Body of pancreas (tissue), 4 donors: ENCODE data around the gene SAPCD2. TPM values are rescaled to one million over a fixed set of nuclear protein-coding genes. Genes with fewer than 3 reads are reported as not detected.

Experiments
- ATAC-seq: fragments of 150-250 bp; one replicate; pipeline ENCODE4 v1.9.1; 2016
- DNase-seq, 4 donors: peaks; one replicate each; pipeline ENCODE4 v3.0.0-alpha.2; 2019
- H3K27ac ChIP-seq, 4 donors: fragments of 200-600 bp; sonication (generic); 1 replicate in 3 of 4; 2 replicates in 1 of 4; pipeline versions ENCODE4 v1.5.1 to v1.6.1; 2016 to 2019; ENCODE audit warnings: mild to moderate bottlenecking in 1 of 4, mixed read lengths in 1 of 4, moderate library complexity in 1 of 4
- H3K27me3 ChIP-seq, 2 donors: fragments of 200-600 bp; sonication (generic); one replicate each; pipeline ENCODE4 v1.6.0; 2016; ENCODE audit warnings: mild to moderate bottlenecking in 1 of 2
- H3K36me3 ChIP-seq, 2 donors: fragments of 200-600 bp; sonication (generic); replicated peaks in 1 of 2; 2 replicates each; pipeline ENCODE4 v1.5.1; 2016; ENCODE audit warnings: low read depth in 2 of 2; ENCODE audit not compliant: insufficient read depth in 1 of 2
- H3K4me1 ChIP-seq: fragments of 200-600 bp; sonication (generic); one replicate; pipeline ENCODE4 v1.6.0; 2016
- H3K4me3 ChIP-seq, 2 donors: fragments of 200-600 bp; sonication (generic); 1 replicate in 1 of 2; 2 replicates in 1 of 2; pipeline ENCODE4 v1.5.1; 2016 to 2019
- H3K9me3 ChIP-seq, 3 donors: fragments of 200-600 bp; sonication (generic); 1 replicate in 2 of 3; 2 replicates in 1 of 3; pipeline ENCODE4 v1.5.1; 2016
- CTCF ChIP-seq, 7 experiments: fragments of 450-650 bp in 4 of 7; fragments of 200-600 bp in 3 of 7; sonication (generic) in 3 of 7; IDR thresholded peaks; one replicate each; pipeline ENCODE4 v1.5.1; 2016 to 2019; ENCODE audit warnings: antibody characterized with exemption in 7 of 7
- POLR2A ChIP-seq, 3 donors: fragments of 450-650 bp; IDR thresholded peaks; one replicate each; pipeline ENCODE4 v1.6.1; 2016; ENCODE audit warnings: antibody characterized with exemption in 3 of 3, mild to moderate bottlenecking in 2 of 3
- WGBS, 2 donors: methylation state at CpG; one replicate each; pipeline ENCODE4 v1.1.5; 2017; 5-methylcytosine and 5-hydroxymethylcytosine counted together
- intact Hi-C: fragments of 100-400 bp; cut with DNase I; formaldehyde crosslinking; loops from one replicate; pipeline ENCODE4 v1.15.1; 2023
- total RNA-seq, 2 donors: library from RNA; depleted of rRNA; stranded (reverse); fragments of >200 nt; gene quantifications; one replicate each; pipeline ENCODE4 v1.1.0, GENCODE V29; 2016

Gene SAPCD2
- total RNA-seq, 2 donors from 2014 or later, result 0.66 to 0.78 TPM

- H3K4me3 ChIP-seq, result no peak overlapping the region
- no peaks in the 10 kb centered on the region for H3K27me3 ChIP-seq
- no peak for DNase-seq
- peak overlapping the region in 2 of 4 donors; percentile 38 to 62 for H3K27ac ChIP-seq
- peaks cover 22% of the 10 kb centered on the region for H3K4me1 ChIP-seq
- no peaks in the 10 kb centered on the region for H3K36me3 ChIP-seq
- no peak for ATAC-seq
- intact Hi-C loops, result no loop called here
- H3K9me3 ChIP-seq, result no peaks in the 10 kb centered on the region
- TF ChIP-seq POLR2A (IDR thresholded peaks at IDR 0.05) (no peak), CTCF (IDR thresholded peaks at IDR 0.05) (no peak)
- WGBS, 2 donors, result 62 to 85% methylated on average over 10 to 15 of the region's 15 CpGs
Observed at GRCh38 chr9:137076636-137077009, 6.3 kb upstream of the SAPCD2 start.

GRCh38 chr9:137075275-137075775 lies 5.0 kb upstream of the SAPCD2 start:
- no peak for DNase-seq
- no peaks in the 10 kb centered on the region for H3K27me3 ChIP-seq
- intact Hi-C loops, result no loop called here
- no peaks in the 10 kb centered on the region for H3K36me3 ChIP-seq
- peaks cover 34% of the 10 kb centered on the region for H3K4me1 ChIP-seq
- H3K27ac ChIP-seq, result no peak overlapping the region
- no peak for ATAC-seq
- no peak overlapping the region for H3K4me3 ChIP-seq
- TF ChIP-seq POLR2A (IDR thresholded peaks at IDR 0.05) (no peak), CTCF (IDR thresholded peaks at IDR 0.05) (no peak)
- WGBS, 2 donors, result 80 to 84% methylated on average over 11 to 12 of the region's 12 CpGs
- H3K9me3 ChIP-seq, result no peaks in the 10 kb centered on the region

GRCh38 chr9:137074657-137075274 lies 4.4 kb upstream of the SAPCD2 start:
- TF ChIP-seq CTCF (IDR thresholded peaks at IDR 0.05) (no peak), POLR2A (IDR thresholded peaks at IDR 0.05) (no peak)
- no peak overlapping the region for H3K4me3 ChIP-seq
- peaks cover 40% of the 10 kb centered on the region for H3K4me1 ChIP-seq
- 80 to 87% methylated on average over 8 to 12 of the region's 12 CpGs for WGBS, 2 donors
- no peaks in the 10 kb centered on the region for H3K27me3 ChIP-seq
- no peaks in the 10 kb centered on the region for H3K36me3 ChIP-seq
- H3K27ac ChIP-seq, result no peak overlapping the region
- H3K9me3 ChIP-seq, result no peaks in the 10 kb centered on the region
- intact Hi-C loops, result no loop called here
- no peak for DNase-seq
- ATAC-seq, result no peak

GRCh38 chr9:137073992-137074399 lies 3.6 kb upstream of the SAPCD2 start:
- Histone ChIP-seq H3K4me1 (peaks cover 41% of the 10 kb centered on the region), H3K4me3 (no peak overlapping the region), H3K27me3 (no peaks in the 10 kb centered on the region), H3K27ac (no peak overlapping the region), H3K36me3 (no peaks in the 10 kb centered on the region), H3K9me3 (no peaks in the 10 kb centered on the region)
- DNase-seq, result no peak
- intact Hi-C loops, result no loop called here
- no peak for TF ChIP-seq POLR2A (IDR thresholded peaks at IDR 0.05)
- no peak for TF ChIP-seq CTCF (IDR thresholded peaks at IDR 0.05)
- 76% methylated on average over 8 of the region's 8 CpGs for WGBS, 2 donors
- ATAC-seq, result no peak

GRCh38 chr9:137071282-137071681 lies 925 bp upstream of the SAPCD2 start:
- peaks cover 24% of the 10 kb centered on the region for H3K4me1 ChIP-seq
- H3K36me3 ChIP-seq, result no peaks in the 10 kb centered on the region
- no peaks in the 10 kb centered on the region for H3K27me3 ChIP-seq
- H3K27ac ChIP-seq, result peak overlapping the region; percentile 40 to 88 (median 72)
- no peak overlapping the region for H3K4me3 ChIP-seq
- TF ChIP-seq CTCF (IDR thresholded peaks at IDR 0.05) (no peak), POLR2A (IDR thresholded peaks at IDR 0.05) (no peak)
- no peak for DNase-seq
- WGBS, 2 donors, result 82 to 89% methylated on average over 2 of the region's 2 CpGs
- intact Hi-C loops, result no loop called here
- no peak for ATAC-seq
- no peaks in the 10 kb centered on the region for H3K9me3 ChIP-seq
